HG02798 (cell line): Measurements from ENCODE around the gene DNMT1.
A peak's percentile ranks its signal among the peaks of the same experiment; 100 is the strongest.
"Not testable (repeated sequence)": the region's sequence is repeated elsewhere in the genome, so short reads cannot be mapped to it uniquely, and the experiment has no call there.

Experiments
- ATAC-seq: cut with Tn5 transposase; IDR thresholded peaks from one replicate; pipeline ENCODE4 v1.9.1; 2021; ENCODE audit warnings: mild to moderate bottlenecking; ENCODE audit not compliant: unreplicated experiment, poor library complexity

The DNMT1 gene

DNA sequence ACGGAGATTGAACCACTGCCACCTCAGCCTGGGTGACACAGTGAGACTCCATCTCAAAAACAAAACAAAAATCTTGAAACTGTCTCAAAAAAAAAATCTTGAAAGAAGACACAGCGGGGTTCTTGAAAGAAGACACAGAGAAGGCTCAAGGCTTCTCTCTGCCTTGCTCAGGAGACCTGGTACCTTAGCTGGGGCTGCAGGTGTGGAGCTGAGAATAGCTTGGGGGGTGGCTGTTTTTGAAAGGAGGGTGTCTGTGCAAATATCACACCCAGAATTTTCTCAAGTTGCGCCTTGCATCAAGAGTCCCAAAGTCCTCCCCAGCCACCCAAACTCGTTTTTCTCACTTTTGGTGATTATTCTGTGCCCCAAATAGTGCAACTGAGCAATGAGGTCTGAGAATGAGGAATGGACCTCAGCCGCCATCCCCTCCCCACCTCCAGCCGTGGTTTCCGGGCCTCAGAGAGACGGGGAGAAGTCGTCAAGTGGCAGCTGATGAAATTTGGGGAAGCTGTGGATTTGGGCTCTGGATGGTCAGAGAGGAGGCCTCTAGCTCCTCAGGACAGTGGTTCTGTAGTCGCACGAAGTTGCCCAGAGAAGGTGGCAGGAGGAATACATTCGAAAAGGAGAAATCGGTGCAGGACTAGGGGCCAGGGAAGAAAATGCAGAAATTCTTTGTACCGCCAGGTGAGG is 27.6 kb upstream of the DNMT1 start:
- ATAC-seq: no peak

DNA sequence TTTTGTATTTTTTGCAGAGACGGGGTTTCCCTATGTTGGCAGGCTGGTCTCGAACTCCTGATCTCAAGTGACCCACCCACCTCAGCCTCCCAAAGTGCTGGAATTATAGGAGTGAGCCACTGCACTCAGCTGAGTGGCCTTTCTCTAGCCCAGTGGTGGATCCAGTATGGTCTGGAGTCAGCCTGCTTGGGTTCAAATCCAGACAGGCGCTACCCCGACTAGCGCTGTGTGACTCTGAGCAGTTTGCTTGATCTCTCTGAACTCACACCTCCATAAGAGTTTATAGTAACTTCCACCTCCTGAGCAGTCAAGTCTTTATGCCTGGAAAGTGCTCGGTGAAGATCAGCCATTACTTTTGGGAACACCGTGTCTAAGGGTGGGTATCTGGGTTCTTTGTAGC is 25.9 kb upstream of the DNMT1 start:
- ATAC-seq: no peak

DNA sequence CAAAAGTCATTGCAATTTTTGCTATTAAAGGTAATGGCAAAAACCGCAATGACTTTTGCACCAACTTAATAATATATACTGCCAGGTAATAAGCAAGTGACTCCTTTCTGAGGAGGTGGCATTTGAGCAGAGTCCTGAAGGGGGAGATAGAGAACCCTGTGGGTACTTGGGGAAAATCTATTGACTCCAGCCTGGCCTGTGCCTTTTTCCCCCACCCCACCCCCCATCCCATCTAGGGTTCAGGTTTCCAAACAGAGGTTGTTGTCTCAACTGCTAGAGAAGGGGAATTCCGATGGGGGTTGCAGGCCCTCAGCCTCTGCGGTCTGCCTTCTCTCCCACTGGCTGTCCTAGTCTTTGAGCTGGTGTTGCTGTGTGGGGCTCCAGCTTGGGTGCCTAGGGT is 24.9 kb upstream of the DNMT1 start:
- ATAC-seq: peak; percentile 77

DNA sequence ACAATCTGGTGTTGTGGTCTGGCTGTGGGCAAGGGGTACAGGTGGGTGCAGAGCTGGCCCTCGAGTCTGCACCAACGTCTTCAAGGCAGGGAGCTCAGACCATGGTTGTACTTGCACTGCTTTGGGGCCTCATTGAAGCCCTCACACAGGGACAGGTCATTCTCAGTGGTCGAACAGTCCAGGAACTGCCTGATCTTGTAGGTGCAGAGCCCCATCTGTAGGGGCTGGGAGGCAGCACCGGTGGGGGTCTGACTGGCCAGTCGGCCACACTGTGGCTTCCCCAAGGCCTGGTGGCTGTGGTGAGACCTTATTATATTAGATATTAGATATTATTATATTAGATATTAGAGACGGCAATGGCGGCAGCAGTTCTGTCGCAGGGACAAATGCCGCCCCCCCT is 22.3 kb upstream of the DNMT1 start:
- ATAC-seq: no peak

DNA sequence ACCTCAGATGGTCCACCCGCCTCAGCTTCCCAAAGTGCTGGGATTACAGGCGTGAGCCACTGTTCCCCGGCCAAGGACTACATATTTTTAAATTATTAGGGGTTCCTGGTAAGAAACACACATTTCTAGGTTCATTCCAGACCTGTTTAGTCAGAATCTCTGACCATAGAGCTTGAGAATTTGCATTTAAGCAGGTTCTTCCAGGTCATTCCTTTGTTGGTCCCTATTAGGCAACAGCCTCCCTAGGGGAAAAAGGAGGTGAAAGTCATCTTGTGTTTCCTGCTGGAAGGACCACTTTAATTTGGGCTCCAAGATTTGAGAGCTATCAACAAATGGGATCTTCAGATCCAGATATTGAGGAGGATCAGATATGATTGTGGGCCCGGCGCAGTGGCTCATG is 20.0 kb upstream of the DNMT1 start:
- ATAC-seq: no peak

DNA sequence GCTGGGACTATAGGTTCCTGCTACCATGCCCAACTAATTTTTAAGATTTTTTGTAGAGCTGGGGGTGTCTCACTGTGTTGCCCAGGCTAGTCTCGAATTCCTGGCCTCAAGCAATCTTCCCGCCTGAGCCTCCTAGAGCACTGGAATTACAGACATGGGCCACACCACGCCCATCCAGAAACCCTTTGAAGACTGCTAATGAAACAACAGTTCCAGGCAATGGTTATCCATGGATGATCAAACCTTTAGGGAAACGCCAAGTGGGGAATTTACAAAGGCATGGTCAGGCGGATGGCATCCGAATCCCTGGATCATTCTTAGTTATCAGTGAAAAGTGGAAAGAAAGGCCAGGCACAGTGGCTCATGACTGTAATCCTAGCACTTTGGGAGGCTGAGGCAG is 16.9 kb upstream of the DNMT1 start:
- no peak for ATAC-seq

DNA sequence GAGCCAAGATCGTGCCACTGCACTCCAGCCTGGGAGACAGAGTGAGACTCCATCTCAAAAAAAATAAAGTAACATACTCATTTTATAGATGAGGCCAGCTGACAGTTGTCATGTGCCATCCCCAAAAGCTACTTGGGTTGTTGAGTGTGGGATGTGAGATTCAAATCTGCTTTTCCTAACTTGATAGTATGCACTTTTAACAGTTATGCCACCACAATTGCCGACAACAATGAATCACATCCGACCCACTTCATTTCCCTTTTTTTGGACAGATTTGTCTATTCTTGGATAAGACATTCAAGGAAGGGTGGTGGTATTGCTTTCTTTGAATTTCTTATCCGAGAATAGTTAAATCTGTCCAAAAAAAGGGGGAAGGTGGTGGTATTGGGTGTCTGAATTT is 16.3 kb upstream of the DNMT1 start:
- no peak for ATAC-seq

DNA sequence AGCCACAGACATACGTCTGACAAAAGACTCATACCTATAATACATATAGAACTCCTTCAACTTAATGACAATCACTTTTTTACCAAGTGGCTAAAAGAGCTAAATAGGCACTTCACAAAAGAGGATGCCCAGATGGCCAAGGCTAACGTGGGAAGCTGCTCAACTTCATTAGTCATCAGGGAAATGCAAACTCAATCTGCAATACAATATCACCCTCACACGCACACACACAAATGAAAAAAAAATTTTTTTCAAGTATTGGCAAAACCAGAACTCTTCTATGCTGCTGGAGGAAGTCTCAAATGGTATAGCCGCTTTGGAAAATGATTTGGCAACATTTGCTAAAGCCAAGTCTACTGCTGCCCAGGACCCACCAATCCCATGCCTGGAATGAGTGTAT is 14.6 kb upstream of the DNMT1 start:
- no peak for ATAC-seq

DNA sequence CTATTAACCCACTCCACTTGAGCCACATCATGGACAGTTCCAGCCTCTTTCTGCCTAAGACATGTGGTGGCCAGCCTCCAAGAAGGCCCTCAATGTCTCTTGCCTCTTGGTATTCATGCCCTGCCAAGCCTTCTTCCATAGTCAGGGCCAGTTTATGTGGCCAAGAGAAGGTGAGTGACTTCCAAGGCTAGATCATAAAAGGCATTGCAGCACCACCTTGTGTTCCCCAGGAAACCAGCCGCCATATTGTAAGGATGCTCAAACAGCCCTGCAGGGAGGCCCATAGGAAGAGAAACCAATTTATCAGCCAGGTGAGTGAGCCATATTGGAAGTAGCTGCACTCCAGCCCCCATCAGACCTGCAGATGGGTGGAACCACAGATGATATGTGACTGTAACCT is 12.3 kb upstream of the DNMT1 start:
- ATAC-seq: no peak

DNA sequence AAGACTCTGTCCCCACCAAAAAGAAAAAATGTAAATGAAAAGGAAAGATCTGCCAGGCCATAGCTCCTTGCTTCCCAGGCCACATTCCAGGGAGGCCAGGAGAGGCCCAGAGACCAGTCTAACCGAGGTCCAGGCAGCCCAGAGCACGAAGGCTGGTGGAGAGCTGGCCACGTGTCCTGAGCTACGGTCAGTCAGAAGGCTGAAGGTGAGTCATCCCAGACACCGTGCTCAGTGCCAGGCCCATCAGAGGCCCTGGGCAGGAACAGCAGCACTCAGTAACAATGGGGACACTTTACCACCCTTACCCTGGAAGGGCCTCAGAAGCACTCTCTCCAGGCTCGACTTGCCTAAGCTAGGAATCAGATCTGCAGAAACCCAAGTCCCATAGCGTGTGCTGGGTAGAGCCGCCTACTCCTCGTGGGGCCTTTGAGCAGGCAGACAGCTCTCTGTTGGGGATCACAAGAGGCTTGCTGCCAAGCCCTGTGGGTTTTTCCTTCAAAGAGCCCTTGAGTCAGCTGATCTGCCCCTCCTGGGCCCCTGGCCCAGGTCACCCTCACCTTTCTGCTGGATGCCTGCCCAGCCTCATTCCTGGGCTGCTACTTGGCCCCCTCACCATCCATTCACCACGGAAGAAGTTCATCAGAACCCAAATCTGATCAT is 11.6 kb upstream of the DNMT1 start:
- no peak for ATAC-seq

DNA sequence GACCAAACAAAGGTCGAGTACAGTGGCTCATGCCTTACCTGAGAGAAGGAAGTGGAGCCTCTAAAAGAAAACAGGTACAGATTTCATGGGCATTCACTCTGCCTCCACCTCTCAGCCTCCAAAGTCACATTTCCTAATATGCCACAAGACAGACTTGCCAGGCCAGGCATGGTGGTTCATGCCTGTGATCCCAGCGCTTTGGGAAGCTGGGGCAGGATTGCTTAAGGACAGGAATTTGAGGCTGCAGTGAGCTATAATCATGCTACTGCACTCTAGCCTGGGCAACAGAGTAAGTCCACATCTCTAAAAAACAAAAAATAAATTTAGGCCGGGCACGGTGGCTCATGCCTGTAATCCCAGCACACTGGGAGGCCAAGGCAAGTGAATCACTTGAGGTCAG is 10.9 kb upstream of the DNMT1 start:
- ATAC-seq: no peak

DNA sequence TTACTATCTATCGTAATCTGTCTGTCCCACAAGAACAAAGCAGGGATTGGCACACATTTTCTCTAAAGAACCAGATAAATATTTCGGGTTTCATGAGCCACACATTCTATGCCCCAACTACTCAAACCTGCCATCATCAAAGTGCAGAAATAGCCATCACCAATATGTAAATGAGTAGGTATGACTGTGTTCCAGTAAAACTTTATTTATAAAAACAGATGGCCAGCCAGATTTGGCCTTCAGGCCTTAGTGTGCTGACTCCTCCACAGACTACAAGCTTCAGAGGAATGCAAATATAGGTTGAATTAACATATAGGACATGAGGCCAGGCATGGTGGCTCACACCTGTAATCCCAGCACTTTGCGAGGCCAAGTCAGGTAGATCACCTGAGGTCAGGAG is 8.9 kb upstream of the DNMT1 start:
- no peak for ATAC-seq

DNA sequence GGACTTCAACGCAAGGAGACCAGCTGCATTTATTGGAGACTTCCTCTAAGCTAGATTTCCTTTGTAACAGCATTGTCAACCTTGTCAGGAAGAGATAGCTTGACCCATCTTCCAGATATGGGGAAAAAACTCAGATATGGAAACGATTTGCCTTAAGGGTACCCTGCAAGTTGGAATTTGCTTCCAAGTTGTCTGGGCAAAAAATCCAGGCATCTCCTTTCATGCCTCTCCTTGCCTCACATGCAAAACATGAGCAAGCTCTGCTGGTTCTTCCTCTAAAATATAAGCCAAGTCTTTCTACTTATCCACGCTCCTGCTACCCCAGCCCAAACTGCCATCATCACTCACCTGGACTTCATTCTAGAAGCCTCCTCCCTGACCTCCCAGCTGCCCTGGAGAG is 6.4 kb upstream of the DNMT1 start:
- ATAC-seq: no peak

DNA sequence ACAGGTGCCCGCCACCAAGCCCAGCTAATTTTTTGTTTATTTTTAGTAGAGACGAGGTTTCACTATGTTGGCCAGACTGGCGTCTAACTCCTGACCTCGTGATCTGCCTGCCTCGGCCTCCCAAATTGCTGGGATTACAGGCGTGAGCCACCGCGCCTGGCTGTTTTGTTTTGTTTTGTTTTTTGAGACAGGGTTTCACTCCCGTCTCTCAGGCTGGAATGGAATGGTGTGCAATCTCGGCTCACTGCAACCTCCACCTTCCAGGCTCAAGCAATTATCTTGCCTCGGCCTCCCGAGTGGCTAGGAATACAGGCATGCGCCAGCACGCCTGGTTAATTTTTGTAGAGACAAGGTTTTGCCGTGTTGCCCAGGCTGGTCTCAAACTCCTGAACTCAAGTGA is 5.3 kb upstream of the DNMT1 start:
- not testable (repeated sequence) for ATAC-seq

DNA sequence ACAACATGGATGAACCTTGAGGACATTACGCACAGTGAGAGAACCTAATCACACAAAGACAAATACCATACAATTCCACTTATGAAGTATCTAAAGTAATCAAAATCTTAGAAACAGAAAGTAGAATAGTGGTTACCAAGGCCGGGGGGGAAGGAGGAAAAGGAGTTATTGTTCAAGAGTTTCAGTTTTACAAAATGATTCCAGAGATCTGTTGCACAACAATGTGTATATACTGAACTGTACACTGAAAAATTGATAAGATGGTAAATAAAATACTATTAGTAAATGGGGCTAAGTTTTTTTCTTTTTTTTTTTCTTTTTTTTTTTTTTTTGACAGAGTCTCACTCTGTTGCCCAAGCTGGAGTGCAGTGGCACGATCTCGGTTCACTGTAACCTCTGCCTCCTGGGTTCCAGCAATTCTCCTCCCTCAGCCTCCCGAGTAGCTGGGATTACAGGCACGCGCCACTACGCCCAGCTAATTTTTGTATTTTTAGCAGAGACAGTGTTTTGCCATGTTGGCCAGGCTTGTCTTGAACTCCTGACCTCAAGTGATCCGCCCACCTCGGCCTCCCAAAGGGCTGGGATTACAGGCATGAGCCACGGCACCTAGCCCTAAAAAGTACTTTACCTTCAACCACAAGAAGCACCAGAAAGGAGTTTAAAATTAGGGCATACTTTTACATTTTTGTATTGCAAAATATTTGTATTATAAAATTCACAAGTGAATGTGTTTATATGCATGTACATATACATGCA is 4.3 kb upstream of the DNMT1 start:
- not testable (repeated sequence) for ATAC-seq

DNA sequence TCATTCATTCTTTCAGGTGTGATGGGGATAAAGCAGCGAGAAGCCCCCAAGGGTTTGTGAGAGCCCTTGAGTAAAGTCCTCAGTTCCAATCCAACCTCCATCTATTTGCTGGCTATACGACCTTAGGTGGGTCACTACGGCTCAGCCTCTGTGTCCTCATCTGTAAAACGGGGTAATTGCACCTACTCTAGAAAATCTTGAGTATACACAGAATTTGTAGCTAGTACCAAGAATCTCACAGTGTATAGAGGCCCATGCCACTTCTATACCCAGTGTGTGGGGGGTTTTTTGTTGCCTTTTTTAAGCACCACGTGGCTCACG is 406 bp upstream of the DNMT1 start:
- no peak for ATAC-seq

DNA sequence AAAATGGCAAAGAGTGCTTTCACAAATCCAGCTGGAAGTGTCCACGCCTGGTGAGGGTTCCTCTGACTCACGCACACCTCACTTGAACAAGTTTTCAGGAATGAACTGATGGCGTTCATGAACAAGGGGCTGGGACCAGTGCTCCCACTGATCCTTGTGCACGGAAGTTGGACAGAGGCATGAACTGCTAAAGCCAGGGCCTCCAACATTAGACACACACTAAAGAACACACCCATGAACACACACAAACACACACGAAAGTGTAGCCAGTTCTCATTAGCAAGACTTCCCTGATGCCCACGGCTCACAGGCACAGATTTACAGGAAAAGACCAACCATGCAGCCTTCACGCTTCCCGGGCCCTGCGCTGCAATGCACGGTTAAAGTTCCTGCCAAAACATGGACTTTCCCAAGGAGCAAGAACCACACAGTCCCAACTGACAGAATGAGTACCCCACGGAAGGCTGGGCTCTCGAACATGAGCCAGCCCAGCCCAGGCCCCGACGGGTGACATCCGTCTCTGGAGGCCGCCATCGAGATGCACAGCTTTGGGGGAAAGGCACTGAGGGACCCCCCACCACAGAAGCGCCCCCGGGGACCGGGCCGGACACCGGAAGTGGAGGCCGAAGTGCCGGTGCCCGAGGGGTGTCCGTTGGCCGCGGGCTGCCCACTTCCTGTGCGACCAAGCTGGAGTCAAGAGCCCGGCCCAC is 808 bp downstream of the DNMT1 start:
- ATAC-seq: peak; percentile 21

DNA sequence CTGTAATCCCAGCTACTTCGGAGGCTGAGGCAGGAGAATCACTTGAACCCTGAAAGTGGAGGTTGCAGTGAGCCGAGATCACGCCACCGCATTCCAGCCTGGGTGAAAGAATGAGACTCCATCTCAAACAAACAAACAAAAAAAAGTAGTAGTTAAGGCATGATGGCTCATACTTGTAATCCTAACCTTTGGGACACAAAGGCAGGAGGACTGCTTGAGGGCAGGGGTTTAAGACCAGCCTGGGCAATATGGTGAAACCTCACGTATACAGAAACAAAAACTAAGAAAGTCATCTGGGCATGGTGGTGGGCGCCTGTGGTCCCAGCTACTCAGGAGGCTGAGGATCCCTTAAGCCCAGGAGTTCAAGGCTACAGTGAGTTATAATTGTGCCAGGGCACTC is 1.8 kb downstream of the DNMT1 start:
- ATAC-seq: no peak

DNA sequence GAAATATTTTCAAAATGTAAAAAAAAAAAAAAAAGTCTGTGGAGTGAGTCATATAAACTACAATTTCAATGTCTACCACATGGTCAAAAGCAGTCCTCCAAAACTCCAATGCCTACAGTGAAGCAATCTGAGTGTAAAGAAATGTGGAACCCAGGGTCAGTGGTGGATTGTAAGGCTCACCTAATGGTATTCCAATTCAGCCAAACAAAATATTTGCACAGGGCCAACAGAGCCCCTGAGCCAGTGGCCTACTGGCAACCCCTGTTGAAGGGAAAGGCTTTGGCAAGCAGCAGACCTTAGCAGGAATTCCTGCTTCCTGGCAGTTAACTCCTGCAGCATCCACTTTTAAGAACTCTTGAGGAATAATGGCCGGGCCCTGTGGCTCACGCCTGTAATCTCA is 3.4 kb downstream of the DNMT1 start:
- ATAC-seq: no peak

DNA sequence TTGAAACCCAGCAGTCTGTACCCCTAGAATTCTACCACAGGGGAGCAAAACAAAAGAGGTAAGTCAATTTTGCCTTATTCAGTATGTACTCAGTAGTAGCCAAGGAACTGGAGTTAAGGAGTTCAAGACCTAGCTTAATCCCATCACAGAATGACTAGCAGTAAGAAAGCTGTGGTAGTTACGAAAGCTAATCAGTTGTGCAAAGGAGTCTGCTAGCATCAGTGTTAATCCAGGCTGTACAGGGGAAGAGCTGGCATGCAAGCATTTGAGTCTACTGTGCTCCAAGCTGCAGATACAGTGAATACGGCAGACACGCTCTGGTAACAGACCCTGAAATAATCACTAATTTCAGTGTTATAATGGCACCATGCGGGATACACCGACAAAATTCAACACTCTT is 4.7 kb downstream of the DNMT1 start:
- ATAC-seq: no peak

DNA sequence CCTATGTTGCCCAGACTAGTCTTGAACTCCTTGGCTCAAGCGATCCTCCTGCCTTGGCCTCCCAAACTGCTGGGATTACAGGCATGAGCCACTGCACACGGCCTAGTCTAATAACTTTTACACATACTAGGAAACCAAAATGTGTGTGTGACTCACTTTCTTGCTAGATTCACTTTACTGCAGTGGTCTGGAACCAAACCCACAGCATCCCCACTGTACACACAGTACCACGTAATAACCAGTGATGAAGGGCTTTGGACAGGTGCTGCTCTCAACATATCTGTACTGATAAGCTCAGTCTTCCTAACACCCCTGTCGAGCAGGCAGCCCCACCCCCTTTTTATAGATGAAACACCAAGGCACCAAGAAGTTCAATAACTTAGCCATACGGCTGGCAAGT is 5.1 kb downstream of the DNMT1 start:
- ATAC-seq: no peak
